HG03521 (cell line): ENCODE measurements around the gene CBR1.
"Not testable (repeated sequence)": the region's sequence is repeated elsewhere in the genome, so short reads cannot be mapped to it uniquely, and the experiment has no call there.

Experiments used
- ATAC-seq: cut with Tn5 transposase; IDR thresholded peaks from one replicate; pipeline ENCODE4 v1.9.1; 2021; ENCODE audit warnings: mild to moderate bottlenecking, moderate library complexity; ENCODE audit not compliant: unreplicated experiment

The CBR1 gene

DNA sequence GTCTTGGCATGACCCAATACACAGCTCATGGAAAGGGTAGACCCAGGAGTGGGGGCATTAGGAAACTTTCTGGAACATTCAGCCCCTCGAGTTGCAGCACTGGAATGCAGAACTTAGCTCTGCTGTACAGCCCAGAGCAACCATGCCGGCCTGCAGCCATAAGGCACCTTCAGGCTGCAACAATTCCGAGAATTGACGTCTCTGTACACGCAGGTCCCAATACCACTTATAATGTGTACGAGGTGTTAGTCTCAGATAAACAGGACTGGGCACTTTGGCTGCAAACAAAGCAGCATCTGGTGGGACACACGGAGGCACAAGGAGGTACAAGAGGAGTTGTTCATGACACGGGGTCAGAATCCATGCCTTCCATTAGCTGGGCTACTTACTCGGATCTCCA, 7.9 kb downstream of the CBR1 start:
- no peak for ATAC-seq

DNA sequence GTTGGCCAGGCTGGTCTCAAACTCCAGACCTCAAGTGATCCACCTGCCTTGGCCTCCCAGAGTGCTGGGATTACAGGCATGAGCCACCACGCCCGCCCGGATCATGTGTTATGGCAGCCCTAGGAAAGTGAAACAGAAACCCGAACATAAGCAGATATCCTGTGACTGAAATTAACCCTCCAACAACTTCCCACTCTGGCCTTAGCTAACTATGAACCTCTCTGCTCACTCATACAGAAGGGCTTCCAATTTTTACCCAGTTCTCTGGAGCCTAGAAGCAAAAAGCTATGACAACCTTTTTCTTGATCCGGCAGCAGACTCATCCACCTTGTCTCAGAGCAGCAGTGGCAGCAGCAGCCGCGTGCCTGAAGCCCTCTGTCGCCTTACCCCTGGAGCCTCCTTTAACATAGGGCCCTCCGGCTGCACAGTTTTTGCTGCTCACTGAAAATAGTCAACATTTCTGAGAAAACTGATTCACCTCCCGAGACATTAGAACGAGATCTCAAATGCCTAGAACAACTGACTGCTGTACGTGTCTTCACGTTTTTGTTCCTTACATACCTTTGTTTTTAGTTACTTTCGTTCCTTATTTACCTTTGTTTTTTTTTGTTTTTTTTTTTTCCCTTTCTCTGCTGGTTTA, 9.3 kb downstream of the CBR1 start:
- ATAC-seq = no peak

DNA sequence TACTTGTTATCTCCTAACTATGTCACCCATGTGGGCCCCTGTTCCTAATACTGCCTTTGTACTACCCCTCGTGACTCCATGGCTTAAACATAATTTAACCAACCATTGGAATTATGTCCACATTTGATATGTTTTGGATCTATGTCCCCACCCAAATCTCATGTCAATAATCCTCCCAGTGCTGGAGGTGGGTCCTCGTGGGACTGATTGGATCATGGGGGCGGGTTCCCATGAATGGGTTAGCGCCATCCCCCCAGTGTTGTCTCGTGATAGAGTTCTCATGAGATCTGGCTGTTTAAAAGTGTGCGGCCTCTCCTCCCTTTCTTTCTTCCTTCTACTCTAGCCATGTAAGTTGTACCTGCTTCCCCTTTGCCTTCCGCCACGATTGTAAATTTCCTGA, 9.8 kb downstream of the CBR1 start:
- ATAC-seq = no peak

DNA sequence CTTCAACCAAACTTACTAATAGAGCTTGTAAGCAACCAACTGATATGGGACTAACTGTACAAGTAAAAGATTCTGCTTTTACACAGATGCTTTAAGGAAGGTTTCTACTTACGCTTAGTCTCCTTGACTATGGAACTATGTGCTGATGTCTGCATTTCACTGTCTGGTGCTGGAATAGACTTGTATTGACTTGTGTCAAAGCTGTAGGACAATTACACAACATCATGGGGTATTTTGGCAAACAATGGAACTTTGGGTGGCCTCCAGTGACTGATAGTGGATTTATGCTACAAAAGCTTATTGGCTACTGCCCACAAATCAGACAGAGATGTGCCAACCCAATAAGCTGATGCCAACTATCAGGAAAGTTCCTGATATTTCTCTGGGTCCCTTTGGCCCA, 10.6 kb downstream of the CBR1 start:
- ATAC-seq = no peak

DNA sequence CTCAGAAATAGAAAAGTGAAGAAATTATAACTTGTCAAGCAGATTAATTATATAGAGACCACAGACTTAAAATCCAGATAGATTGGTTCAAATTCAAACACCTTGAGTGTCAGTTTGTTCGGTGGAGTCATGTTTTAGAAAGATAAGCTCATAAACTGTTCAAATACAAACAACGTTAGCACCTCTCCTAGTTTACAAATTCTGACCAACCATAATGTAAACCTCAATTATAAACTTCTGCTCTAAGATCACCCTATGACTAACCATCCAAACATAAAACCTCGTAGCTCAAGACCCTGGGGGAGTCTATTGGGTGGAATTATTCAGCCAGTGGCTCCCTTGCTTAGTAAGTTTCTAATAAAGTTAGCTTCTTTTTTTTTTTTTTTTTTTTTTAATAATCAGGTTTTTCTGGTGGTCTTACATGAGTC, 12.4 kb downstream of the CBR1 start:
- no peak for ATAC-seq

DNA sequence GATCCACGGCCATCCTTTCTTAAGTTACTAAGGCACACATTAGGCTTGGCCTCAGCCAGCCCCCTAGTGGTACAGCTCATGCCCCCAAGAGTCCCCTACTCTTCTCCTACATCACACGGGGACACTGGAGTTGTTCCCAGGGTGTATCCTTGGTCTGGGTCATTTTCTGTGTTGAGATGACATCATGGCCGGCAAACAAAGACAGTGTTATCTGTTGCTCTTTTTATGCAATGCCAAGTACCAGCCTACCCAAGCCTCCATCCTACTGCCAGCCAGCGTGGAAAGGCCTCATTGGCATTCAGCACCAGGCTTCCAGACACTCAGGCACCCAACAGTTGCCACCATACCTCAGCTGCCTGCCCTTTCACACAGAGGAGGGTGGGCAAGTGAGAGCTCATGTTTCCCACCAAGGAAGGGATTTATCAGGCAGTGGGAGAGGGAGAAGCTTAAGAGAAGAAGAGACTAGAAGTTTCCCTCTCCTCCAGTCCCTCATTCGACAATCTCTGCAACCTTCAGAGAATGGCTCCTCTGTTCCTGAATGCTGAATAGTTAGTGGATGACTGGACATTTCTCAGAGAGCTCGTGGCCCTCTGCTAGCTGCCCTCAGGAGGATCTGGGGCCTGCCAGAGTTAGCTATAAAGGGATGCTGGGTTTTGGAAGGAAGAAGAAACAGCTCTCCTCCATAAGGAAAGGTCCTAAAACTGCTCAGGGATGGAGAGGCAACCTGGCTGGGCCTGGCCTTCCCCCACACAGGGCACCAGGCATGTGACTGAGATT, 17.7 kb downstream of the CBR1 start:
- ATAC-seq = no peak

DNA sequence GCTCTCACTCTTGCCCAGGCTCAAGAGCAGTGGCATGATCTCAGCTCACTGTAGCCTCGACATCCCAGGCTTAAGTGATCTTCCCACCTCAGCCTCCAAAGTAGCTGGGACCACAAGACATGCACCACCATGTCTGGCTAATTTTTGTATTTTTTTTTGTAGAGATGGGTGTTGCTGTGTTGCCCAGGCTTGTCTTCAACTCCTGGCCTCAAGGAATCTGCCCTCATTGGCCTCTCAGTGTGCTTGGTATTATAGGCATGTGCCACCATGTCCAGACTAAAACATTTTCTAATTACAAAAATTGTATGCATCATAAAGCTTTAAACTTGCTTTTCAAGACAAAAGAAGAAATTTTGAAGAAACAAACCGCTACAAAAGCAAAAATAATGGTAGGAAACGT, 20.1 kb downstream of the CBR1 start:
- ATAC-seq = no peak

DNA sequence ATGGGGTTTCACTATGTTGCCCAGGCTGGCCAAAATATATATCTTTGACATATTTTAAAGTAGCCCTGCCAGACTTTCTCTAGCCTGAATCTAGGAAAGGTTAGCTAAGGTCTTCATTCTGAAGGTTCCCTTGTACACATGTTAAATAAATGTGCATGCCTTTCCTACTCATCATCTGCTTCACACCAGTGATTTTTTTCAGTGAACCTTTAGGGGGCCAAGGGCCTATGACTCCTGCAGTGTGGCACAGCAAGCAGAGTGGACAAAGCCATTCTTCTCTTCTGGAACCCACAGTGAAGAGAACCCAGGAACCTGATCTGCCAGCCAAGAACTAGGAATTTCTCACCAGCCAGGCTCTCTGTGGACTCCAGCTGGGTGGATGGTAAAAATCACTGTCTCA, 22.9 kb downstream of the CBR1 start:
- no peak for ATAC-seq

DNA sequence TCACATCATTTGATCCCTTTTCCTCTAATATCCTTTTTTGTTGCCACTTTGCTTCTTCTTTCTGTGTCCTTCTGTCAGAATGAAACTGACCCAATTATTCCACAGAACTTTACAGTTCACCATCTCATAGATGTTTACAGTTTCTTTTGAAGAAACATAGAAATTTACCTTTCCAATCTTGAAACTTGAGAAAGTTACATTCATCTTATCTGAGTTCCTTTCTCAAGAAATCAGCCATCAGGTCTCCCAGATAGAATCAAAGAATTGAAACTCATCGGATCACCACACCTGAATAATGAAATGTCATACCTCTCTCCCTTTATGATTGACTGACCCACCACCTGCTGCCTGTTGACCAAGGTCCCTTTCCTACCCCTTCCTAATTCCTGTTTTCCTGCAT, 23.7 kb downstream of the CBR1 start:
- ATAC-seq = no peak

DNA sequence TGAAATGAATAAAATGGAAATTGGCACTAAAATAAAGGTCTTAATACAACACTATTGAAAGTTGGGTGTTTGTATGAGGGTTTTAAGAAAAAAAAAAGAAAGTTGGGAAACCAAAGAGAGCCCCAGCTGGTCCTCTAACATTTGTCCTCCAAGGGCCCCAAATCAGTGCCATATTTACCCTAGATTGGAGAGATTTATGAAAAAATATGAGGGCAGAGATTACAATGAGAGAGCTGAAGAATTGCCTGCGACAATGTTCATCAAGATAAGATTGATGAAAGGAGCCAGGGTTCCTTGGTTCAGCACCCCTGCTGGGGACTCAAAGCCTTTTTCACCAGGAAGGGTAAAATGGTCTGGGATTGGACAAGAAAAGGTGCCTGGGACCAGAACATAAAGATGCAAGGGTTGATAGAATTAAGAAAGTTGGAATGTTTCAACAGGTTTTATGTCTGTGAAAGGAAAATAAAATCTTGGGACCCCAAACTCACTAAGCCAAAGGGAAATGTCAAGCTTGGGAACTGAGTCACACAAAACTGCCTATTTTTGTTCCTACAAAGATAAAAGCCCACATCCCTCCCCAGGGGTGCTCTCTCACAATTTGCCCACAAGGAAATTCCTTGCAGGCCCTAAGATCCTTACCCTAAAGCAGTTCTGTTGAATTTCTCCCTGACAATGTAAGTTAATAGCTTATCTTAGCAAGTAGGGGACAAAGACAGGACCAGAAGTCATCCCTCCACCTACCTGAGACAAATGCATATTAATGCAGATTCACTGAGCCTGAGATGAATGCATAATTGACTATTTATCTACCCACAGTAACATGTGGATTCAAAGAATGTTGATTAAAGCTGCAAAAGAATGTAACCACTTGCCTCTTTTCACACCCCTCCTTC, 26.8 kb downstream of the CBR1 start:
- ATAC-seq = no peak

DNA sequence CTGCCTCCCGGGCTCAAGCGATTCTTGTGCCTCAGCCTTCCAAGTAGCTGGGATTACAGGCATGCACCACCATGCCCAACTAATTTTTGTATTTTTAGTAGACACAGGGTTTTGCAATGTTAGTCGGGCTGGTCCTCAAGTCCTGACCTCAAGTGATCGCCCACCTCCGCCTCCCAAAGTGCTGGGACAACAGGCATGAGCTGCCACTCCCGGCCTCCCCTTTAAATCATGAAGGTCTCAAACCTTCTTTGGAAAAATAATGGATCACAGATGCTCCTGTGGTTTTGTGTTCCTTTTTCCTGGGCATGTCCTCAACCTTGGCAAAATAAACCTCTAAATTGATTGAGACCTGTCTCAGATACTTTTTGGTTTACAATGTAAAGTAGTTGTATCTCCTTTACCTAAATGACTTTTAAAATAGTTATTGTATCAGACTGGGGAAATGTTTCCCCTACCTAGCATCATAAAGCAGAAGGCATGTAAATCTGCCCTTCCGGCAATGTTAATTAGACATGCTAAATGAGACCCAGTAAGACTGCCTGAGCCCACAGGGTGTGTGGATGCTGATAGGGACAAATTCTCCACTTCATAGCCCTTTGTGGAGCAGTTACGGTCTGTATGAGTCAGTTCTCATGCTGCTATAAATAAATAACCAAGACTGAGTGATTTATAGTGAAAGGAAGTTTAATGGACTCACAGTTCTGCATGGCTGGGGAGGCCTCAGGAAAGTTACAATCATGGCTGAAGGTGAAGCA, 27.8 kb downstream of the CBR1 start:
- ATAC-seq = no peak

DNA sequence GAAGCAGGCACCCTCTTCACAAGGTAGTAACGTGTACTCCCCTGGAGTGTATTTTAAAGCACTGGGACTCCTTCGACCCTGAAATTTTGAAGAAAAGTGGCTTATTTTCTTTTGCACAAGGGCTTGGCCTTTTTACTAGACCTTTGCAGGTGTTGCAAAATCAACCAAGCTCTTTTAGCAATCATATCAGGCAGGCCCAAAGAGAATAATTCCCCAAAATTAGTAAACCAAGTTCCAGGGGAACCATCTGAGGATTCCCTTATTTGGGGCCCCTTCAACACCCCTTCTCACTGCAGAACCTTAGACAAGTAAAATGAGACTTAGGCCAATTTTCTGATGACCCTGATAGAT, 28.3 kb downstream of the CBR1 start:
- no peak for ATAC-seq

DNA sequence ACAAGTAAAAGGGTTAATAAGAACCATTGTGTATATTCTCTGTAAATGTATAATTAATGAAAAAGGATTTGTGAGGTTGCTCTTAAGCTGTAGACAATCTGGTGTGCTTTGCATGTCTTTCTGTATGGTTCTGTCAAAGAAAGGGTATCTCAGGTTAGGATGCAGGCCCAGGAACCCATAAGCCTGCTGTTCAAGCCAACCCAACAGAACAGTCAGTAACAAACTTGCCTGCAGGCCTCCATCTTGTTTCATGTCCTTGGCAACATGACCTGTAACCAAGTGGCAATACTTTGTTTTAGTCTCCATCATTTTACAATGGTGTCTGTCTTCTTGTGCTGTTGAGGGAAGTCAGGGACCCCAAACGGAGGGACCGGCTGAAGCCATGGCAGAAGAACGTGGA, 29.2 kb downstream of the CBR1 start:
- ATAC-seq = no peak

DNA sequence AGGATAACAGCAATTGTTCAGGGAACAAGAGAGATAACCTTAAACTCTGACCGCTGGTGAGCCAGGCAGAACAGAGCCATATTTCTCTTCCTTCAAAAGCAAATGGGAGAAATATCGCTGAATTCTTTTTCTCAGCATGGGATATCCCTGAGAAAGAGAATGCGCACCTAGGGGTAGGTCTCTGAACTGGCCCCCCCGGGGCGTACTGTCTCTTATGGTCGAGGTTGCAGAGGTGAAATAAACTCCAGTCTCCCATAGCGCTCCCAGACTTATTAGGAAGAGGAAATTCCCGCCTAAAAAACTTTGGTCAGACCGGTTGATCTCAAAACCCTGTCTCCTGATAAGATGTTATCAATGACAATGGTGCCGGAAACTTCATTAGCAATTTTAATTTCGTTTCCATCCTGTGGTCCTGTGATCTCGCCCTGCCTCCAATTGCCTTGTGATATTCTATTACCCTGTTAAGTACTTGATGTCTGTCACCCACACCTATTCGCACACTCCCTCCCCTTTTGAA, 29.9 kb downstream of the CBR1 start:
- not testable (repeated sequence) for ATAC-seq

DNA sequence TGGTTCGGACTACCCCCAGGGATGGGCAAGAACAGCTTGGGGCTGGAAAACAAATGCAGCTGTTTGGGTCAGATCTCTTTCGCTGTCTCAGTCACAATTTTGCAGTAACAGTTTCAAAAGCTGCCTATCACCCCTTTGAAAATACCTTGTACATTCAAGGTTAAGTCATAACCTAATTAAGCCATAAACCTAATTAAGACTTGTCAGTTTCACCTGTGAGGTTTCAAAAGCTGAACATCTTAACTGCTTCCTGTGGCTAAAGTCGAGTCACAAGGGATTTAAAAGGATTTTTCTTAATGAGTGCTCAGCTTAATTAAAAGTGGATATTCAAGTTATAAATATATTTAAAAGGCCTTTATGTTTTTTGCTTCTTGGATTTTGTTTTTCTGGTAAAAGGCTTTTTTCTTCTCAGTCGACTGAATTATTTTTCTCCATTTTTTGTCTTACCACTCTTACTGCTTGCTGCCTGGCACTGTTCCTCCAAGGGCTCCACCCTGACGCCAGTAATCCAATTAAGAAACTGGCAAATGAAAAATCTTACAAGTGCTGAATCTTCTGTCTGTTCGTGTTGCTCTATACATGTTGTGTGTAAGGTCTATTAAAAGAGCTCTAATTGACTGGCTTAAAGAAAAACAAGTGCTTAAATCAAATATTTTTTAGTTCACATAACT, 31.3 kb downstream of the CBR1 start:
- ATAC-seq = no peak

DNA sequence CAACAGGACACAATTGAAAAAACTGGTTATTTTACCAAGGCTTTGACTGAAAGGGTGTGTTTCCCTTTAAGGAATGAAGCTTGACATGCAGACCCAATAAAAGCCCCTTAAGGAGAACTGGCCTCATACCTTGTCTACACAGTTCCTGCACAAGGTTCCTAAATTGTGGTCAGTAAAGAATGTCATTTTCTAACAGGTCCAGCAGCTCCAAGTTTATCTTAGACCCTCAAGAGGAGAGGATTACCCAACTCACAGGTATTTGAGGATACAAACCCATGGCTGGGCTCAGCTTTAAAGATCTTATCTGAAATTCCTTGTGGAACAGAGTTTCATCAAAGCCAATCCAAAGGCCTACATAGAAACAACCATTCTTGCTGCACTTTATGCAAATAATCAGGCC, 33.6 kb downstream of the CBR1 start:
- no peak for ATAC-seq

DNA sequence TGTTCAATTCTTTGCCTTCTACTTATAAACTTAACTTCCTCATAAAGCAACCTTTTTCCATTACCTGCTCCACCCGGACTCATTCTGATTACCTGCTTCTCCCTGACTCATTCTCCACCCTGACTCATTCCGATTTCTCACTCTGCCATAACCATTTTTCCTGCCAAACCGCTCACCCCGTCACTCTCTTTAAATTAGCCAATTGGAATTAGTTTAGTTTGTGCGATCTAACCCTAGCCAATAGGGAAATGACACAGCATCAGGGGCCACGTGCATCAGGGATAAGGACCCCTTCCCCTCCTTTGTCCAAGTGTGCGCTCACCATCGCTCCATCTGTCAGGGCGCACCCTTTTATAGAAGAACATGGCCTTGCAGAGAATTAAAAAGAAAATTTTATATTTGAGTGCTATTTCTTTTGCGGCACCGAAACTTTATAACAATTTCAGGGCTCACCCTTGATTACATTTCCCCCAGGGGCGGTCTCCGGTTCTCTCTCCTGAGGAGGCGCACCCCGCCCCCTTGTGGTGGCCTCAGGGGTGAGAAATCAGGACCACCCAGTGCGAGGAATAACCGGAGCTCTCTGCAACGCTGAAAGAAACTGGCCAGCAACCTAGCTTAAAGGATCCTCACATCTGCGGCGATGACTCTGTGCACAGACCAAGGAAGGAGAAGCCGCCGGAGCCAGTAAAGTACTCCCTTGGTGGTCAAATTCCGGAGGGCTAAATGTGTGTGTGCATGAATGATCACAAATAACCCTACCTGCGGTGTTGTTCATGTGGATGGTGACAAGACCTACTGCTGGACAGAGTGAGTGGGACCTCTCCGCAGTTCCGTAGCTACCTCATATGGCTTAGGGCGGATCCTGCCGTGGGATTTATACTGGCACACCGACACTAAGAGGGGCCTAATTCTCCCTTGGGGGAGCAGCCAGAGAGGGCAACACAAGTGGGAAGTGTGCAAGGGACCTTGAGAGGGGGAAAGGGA, 34.8 kb downstream of the CBR1 start:
- ATAC-seq = no peak

DNA sequence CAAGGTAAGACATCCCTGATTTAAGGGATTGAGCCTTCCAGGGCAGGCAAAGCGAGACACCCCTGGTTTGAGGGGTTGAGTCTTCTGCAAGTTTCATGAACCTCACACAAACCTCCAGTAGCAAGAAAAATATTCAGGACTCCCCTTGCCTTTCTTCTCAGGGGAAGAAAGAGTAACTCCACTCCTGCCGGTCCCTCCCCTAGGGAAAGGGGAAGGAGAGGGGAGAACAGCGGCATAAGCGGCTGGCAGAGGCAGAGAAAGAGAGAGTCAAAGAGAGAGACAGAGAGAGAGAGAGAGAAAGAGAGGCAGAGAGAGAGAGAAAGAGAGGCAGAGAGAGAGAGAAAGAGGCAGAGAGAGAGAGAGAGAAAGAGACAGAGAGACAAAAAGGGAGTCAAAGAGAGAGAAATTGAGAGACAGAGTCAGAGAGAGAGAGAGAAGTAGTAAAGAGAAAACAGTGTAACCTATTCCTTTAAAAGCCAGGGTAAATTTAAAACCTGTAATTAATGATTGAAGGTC, 35.6 kb downstream of the CBR1 start:
- ATAC-seq = no peak

DNA sequence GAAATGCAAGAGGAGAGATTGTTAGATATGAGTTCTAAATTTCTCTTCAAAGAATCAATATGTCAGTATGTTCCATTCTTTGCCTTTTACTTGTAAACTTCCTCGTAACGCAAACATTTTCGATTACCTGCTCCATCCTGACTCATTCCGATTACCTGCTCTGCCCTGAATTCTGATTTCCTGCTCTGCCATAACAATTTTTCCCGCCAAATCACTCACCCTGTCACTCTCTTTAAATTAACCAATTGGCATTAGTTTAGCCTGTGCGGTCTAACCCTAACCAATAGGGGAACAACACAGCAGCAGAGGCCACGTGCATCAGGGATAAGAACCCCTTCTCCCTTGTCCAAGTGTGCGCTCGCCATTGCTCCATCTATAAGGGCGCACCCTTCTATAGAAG, 40.0 kb downstream of the CBR1 start:
- no peak for ATAC-seq
